CD14-positive monocyte (primary cell): Measurements from ENCODE around the gene IPO11. TPM values are rescaled to one million over a fixed set of nuclear protein-coding genes. Genes with fewer than 3 reads are reported as not detected.

Experiments used
- DNase-seq, 3 donors: peaks; one replicate each; pipeline ENCODE4 v3.0.0-alpha.2; 2011 to 2022
- H2AFZ ChIP-seq: 2 replicates; pipeline ENCODE4 v1.6.0; 2012; ENCODE audit warnings: mild to moderate bottlenecking, low read depth, low read length, inconsistent platforms; ENCODE audit not compliant: insufficient read depth, poor library complexity, severe bottlenecking
- H3K27ac ChIP-seq, 2 donors: 1 replicate in 1 of 2; 2 replicates in 1 of 2; pipeline ENCODE4 v1.5.1; 2012 to 2013; ENCODE audit warnings: low read length in 2 of 2, control low read depth in 1 of 2, inconsistent platforms in 1 of 2, low read depth in 1 of 2, mild to moderate bottlenecking in 1 of 2
- H3K27me3 ChIP-seq, 2 donors: one replicate each; pipeline versions ENCODE4 v1.6.0 to v1.6.1; 2011 to 2013; ENCODE audit warnings: low read length in 2 of 2; ENCODE audit not compliant: control insufficient read depth in 2 of 2, insufficient read depth in 2 of 2
- H3K36me3 ChIP-seq, 2 donors: replicated peaks in 1 of 2; 1 replicate in 1 of 2; 2 replicates in 1 of 2; pipeline versions ENCODE4 v1.5.1 to v1.6.1; 2012 to 2013; ENCODE audit warnings: low read length in 2 of 2, control low read depth in 1 of 2, inconsistent platforms in 1 of 2, mild to moderate bottlenecking in 1 of 2; ENCODE audit not compliant: insufficient read depth in 2 of 2, control insufficient read depth in 1 of 2
- H3K4me1 ChIP-seq, 2 donors: 1 replicate in 1 of 2; 2 replicates in 1 of 2; pipeline versions ENCODE4 v1.5.1 to v1.6.1; 2012 to 2013; ENCODE audit warnings: low read length in 2 of 2, control low read depth in 1 of 2, inconsistent platforms in 1 of 2, mild to moderate bottlenecking in 1 of 2, moderate library complexity in 1 of 2; ENCODE audit not compliant: insufficient read depth in 2 of 2, control insufficient read depth in 1 of 2
- H3K4me2 ChIP-seq: replicated peaks from 2 replicates; pipeline ENCODE3; 2012; ENCODE audit warnings: low read length, moderate library complexity, mild to moderate bottlenecking; ENCODE audit not compliant: poor library complexity, severe bottlenecking; ENCODE audit errors: extremely low read depth
- H3K4me3 ChIP-seq, 3 experiments: fragments of 200-600 bp in 1 of 3; sonication (generic) in 1 of 3; replicated peaks in 1 of 3; 1 replicate in 2 of 3; 2 replicates in 1 of 3; pipeline ENCODE4 v1.5.1; 2011 to 2013; ENCODE audit warnings: low read length in 3 of 3, mild to moderate bottlenecking in 3 of 3, control low read depth in 2 of 3, low read depth in 2 of 3, inconsistent platforms in 1 of 3, moderate library complexity in 1 of 3
- H3K79me2 ChIP-seq: 2 replicates; pipeline ENCODE4 v1.6.0; 2012; ENCODE audit warnings: mild to moderate bottlenecking, control low read depth, inconsistent platforms, low read length, moderate library complexity; ENCODE audit not compliant: insufficient read depth
- H3K9ac ChIP-seq: 2 replicates; pipeline ENCODE4 v1.6.0; 2017; ENCODE audit warnings: low read length, mild to moderate bottlenecking; ENCODE audit not compliant: insufficient read depth, poor library complexity, severe bottlenecking
- H3K9me3 ChIP-seq, 2 donors: replicated peaks in 1 of 2; 1 replicate in 1 of 2; 2 replicates in 1 of 2; pipeline versions ENCODE4 v1.5.1 to v1.6.1; 2012 to 2013; ENCODE audit warnings: low read length in 2 of 2, control low read depth in 1 of 2; ENCODE audit not compliant: control insufficient read depth in 1 of 2, insufficient read depth in 1 of 2
- H4K20me1 ChIP-seq: 2 replicates; pipeline ENCODE4 v1.6.0; 2012; ENCODE audit warnings: mild to moderate bottlenecking, low read length, control low read depth, moderate library complexity; ENCODE audit not compliant: insufficient read depth
- H3K27ac Mint-ChIP-seq, 7 donors: one replicate each; pipeline ENCODE4 v1.8.0; 2020; ENCODE audit warnings: mild to moderate bottlenecking in 7 of 7, mixed read lengths in 7 of 7, moderate library complexity in 6 of 7, inconsistent platforms in 2 of 7
- H3K27me3 Mint-ChIP-seq, 3 donors: one replicate each; pipeline ENCODE4 v1.8.0; 2021 to 2022; ENCODE audit warnings: low read depth in 3 of 3, mild to moderate bottlenecking in 3 of 3, mixed read lengths in 3 of 3, moderate library complexity in 3 of 3, inconsistent platforms in 1 of 3
- H3K36me3 Mint-ChIP-seq, 2 donors: one replicate each; pipeline ENCODE4 v1.8.0; 2020; ENCODE audit warnings: mixed read lengths in 2 of 2, inconsistent platforms in 1 of 2, mild to moderate bottlenecking in 1 of 2
- H3K4me1 Mint-ChIP-seq: one replicate; pipeline ENCODE4 v1.8.0; 2020; ENCODE audit warnings: mild to moderate bottlenecking, mixed read lengths
- H3K4me3 Mint-ChIP-seq, 2 donors: one replicate each; pipeline ENCODE4 v1.8.0; 2020; ENCODE audit warnings: mild to moderate bottlenecking in 2 of 2, mixed read lengths in 2 of 2, moderate library complexity in 1 of 2
- H3K9me3 Mint-ChIP-seq, 7 donors: one replicate each; pipeline ENCODE4 v1.8.0; 2020 to 2022; ENCODE audit warnings: mixed read lengths in 7 of 7, mild to moderate bottlenecking in 6 of 7, moderate library complexity in 6 of 7, inconsistent platforms in 2 of 7
- WGBS: methylation state at CpG from one replicate; pipeline ENCODE4 v1.1.5; 2013; ENCODE audit warnings: missing lambda C conversion rate; ENCODE audit not compliant: insufficient coverage; 5-methylcytosine and 5-hydroxymethylcytosine counted together
- intact Hi-C, 2 donors: fragments of 100-400 bp; cut with micrococcal nuclease; formaldehyde crosslinking; loops; one replicate each; pipeline versions ENCODE4 v1.15.0 to v1.15.1; 2023
- polyA plus RNA-seq, 3 donors: library from polyadenylated mRNA; depleted of rRNA in 1 of 3; unstranded in 2 of 3; stranded (reverse) in 1 of 3; fragments of 300-500 nt in 2 of 3; fragments of >200 nt in 1 of 3; fragmentation: Illumina TruSeq in 2 of 3; gene quantifications; 1 replicate in 2 of 3; 2 replicates in 1 of 3; pipeline ENCODE4 v1.2.3, GENCODE V29; 2012 to 2021
- TF ChIP-seq, protein P1 (sequence below): fragments of 200-600 bp; IDR thresholded peaks from one replicate; pipeline ENCODE4 v1.8.0; 2022; ENCODE audit warnings: antibody characterized with exemption, mild to moderate bottlenecking

The IPO11 gene
- polyA plus RNA-seq, 3 donors, result 4.4 to 5.5 (median 5.3) TPM

DNA sequence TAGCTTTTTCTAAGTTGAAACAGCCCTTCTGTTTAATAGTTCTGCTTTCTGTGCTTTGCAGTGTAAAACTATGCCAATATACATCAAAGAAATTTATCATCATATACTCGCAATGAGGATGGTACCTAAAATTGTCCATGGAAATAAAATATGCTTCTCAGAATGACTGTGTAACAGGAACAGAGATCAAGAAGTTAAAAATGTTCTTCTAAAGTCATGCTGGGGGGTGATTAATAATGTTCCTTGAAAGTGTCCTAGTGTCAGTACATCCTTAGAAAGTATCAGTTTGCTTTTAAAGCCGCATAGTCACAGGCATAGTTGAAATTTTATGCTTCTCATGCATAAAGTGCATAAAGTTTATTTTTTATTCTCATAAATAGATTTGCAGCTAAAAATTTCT, 162.0 kb downstream of the IPO11 start:
- H3K27me3 Mint-ChIP-seq, result peaks cover 0 to 2% (median 0%) of the 10 kb centered on the region in 3 donors
- H3K4me1 Mint-ChIP-seq, result peaks cover 31% of the 10 kb centered on the region

DNA sequence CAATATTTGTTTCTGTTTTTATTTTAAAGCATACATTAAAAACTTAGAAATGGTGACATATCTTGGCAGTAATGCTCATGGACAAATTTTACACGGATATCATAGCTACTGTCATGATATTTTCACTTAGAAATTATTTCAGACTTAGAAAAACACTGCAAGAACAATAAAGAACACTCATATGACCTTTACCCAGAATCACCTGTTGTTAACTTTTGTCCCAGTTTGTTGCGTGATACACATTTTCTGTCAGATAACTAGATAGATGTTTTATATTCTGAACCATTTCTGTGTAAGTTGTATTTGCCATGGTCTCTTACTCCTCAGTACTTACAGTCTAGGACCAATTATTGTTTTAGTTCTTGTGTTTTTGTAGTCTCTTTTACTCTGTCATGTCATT, 162.5 kb downstream of the IPO11 start:
- Histone ChIP-seq H3K27ac (no peak overlapping the region), H3K4me2 (no peak overlapping the region)
- H3K27ac Mint-ChIP-seq, result peak overlapping the region in 1 of 7 donors; percentile 5

More for the DNA sequence above, 162.0 kb downstream of the IPO11 start:
- H3K27ac Mint-ChIP-seq, result no peak overlapping the region
- TF ChIP-seq, protein P1, sequence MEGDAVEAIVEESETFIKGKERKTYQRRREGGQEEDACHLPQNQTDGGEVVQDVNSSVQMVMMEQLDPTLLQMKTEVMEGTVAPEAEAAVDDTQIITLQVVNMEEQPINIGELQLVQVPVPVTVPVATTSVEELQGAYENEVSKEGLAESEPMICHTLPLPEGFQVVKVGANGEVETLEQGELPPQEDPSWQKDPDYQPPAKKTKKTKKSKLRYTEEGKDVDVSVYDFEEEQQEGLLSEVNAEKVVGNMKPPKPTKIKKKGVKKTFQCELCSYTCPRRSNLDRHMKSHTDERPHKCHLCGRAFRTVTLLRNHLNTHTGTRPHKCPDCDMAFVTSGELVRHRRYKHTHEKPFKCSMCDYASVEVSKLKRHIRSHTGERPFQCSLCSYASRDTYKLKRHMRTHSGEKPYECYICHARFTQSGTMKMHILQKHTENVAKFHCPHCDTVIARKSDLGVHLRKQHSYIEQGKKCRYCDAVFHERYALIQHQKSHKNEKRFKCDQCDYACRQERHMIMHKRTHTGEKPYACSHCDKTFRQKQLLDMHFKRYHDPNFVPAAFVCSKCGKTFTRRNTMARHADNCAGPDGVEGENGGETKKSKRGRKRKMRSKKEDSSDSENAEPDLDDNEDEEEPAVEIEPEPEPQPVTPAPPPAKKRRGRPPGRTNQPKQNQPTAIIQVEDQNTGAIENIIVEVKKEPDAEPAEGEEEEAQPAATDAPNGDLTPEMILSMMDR, result no peak
- H3K36me3 Mint-ChIP-seq, result peaks cover 3 to 4% of the 10 kb centered on the region in 2 donors
- no peak overlapping the region for H3K4me3 Mint-ChIP-seq
- peaks cover 0 to 2% (median 0%) of the 10 kb centered on the region in 7 donors for H3K9me3 Mint-ChIP-seq
- Histone ChIP-seq H3K9ac (no peak overlapping the region), H3K27me3 (no peaks in the 10 kb centered on the region), H3K9me3 (no peaks in the 10 kb centered on the region), H2AFZ (no peak overlapping the region), H3K36me3 (no peaks in the 10 kb centered on the region), H4K20me1 (no peaks in the 10 kb centered on the region), H3K79me2 (no peaks in the 10 kb centered on the region), H3K4me1 (peaks cover 4 to 8% of the 10 kb centered on the region in 2 donors), H3K4me2 (no peak overlapping the region), H3K4me3 (no peak overlapping the region), H3K27ac (no peak overlapping the region)
- no peak for DNase-seq
- no CpG with 5 or more reads among the region's 2 CpGs for WGBS
- intact Hi-C loops, result no loop called here

More for the DNA sequence above, 162.5 kb downstream of the IPO11 start:
- H3K4me3 ChIP-seq, result no peak overlapping the region
- Mint-ChIP-seq H3K36me3 (peaks cover 3 to 4% of the 10 kb centered on the region in 2 donors), H3K4me1 (peaks cover 31% of the 10 kb centered on the region), H3K27me3 (peaks cover 0 to 2% (median 0%) of the 10 kb centered on the region in 3 donors), H3K9me3 (peaks cover 0 to 2% (median 0%) of the 10 kb centered on the region in 7 donors), H3K4me3 (no peak overlapping the region)
- no CpG with 5 or more reads among the region's 2 CpGs for WGBS
- no peaks in the 10 kb centered on the region for H3K27me3 ChIP-seq
- TF ChIP-seq, protein P1, result no peak
- intact Hi-C loops, result no loop called here
- DNase-seq, result no peak
- no peaks in the 10 kb centered on the region for H3K79me2 ChIP-seq
- H2AFZ ChIP-seq, result no peak overlapping the region
- H4K20me1 ChIP-seq, result no peaks in the 10 kb centered on the region
- no peaks in the 10 kb centered on the region for H3K36me3 ChIP-seq
- peaks cover 4 to 8% of the 10 kb centered on the region in 2 donors for H3K4me1 ChIP-seq
- no peaks in the 10 kb centered on the region for H3K9me3 ChIP-seq
- no peak overlapping the region for H3K9ac ChIP-seq
